GM12873 (cell line): ENCODE data around the gene ANKRD31.

ENCODE experiments used
- CTCF ChIP-seq: IDR thresholded peaks from 2 replicates; pipeline ENCODE4 v1.5.1; 2012; ENCODE audit warnings: low read depth, mild to moderate bottlenecking, moderate library complexity, low read length, control low read depth; ENCODE audit not compliant: insufficient read depth; ENCODE audit errors: missing control alignments

ANKRD31 gene

GRCh38 chr5:75059912-75060545, 176.6 kb downstream of the ANKRD31 start:
- TF ChIP-seq CTCF = no peak

GRCh38 chr5:75058986-75059535, 177.6 kb downstream of the ANKRD31 start:
- no peak for TF ChIP-seq CTCF

GRCh38 chr5:75057561-75057960, 179.1 kb downstream of the ANKRD31 start:
- no peak for TF ChIP-seq CTCF

GRCh38 chr5:75055727-75056144, 180.9 kb downstream of the ANKRD31 start:
- TF ChIP-seq CTCF = no peak

- TF ChIP-seq CTCF = no peak
Measured at GRCh38 chr5:75054134-75054930, 182.3 kb downstream of the ANKRD31 start.

- TF ChIP-seq CTCF = peak; percentile 5
Measured at GRCh38 chr5:75053304-75054133, 183.2 kb downstream of the ANKRD31 start.

- TF ChIP-seq CTCF = no peak
Measured at GRCh38 chr5:75053054-75053303, 183.7 kb downstream of the ANKRD31 start.
